ENCODE measurements around the gene OSMR.

DNA sequence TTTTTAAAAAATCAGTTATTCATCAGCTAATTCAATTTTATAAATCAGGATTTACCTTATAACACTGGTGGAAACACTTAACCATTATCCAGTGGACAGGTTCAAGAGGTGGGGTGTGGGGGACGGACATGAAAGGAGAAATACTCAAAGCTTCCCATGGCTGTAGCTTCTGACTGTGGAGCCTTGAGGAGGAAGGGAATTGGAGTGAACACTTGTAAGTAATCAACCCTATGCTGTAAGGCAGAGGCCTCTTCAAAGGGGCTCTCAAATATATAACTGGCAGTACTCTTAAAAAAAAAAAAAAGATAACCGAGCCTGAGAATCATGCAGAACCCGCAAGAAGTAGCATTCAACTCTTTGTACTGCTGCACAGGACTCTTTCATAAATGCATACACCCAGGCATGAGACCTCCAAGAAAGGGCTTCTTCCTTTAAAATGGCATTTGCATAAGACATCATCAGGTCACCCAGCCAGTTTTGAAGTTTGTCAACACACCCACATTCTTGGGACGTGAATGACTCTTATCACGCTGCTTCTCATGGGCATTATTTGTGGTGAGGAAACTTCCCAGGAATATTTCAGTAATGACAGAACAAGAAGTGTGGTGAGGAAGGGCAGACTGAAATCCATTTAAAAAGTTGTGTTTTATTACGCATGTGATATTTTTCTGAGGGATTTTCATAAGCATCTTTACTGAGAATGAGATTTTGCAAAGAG lies 8.1 kb downstream of the OSMR start:
- TF ChIP-seq, protein P1, sequence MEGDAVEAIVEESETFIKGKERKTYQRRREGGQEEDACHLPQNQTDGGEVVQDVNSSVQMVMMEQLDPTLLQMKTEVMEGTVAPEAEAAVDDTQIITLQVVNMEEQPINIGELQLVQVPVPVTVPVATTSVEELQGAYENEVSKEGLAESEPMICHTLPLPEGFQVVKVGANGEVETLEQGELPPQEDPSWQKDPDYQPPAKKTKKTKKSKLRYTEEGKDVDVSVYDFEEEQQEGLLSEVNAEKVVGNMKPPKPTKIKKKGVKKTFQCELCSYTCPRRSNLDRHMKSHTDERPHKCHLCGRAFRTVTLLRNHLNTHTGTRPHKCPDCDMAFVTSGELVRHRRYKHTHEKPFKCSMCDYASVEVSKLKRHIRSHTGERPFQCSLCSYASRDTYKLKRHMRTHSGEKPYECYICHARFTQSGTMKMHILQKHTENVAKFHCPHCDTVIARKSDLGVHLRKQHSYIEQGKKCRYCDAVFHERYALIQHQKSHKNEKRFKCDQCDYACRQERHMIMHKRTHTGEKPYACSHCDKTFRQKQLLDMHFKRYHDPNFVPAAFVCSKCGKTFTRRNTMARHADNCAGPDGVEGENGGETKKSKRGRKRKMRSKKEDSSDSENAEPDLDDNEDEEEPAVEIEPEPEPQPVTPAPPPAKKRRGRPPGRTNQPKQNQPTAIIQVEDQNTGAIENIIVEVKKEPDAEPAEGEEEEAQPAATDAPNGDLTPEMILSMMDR (IDR thresholded peaks at IDR 0.05), result no peak
- no peak for TF ChIP-seq POLR2AphosphoS5 (IDR thresholded peaks at IDR 0.05; ENCODE audit: insufficient read depth in 1 of 2, low read depth in 1 of 2)

Measured in vagina (tissue), 2 donors.